GM23338 (cell line): Measurements from ENCODE around the gene ARL6IP4.

Experiments used
- CTCF ChIP-seq, 2 experiments: fragments of 200-600 bp in 1 of 2; sonication (generic) in 1 of 2; conservative IDR thresholded peaks; 2 replicates each; pipeline versions ENCODE4 v1.5.1 to v1.6.1; 2016 to 2017; ENCODE audit warnings: antibody characterized with exemption in 2 of 2, low read depth in 2 of 2, mild to moderate bottlenecking in 2 of 2, moderate library complexity in 1 of 2
- EZH2 ChIP-seq: fragments of 200-600 bp; sonication (generic); IDR thresholded peaks from one replicate; pipeline ENCODE4 v1.8.0; 2017; ENCODE audit warnings: antibody characterized with exemption, mild to moderate bottlenecking, low read depth; ENCODE audit not compliant: unreplicated experiment
- EZH2phosphoT487 ChIP-seq: fragments of 200-600 bp; sonication (generic); IDR thresholded peaks from one replicate; pipeline ENCODE4 v1.8.1; 2018; ENCODE audit warnings: antibody characterized with exemption; ENCODE audit not compliant: unreplicated experiment
- JUNB ChIP-seq: IDR thresholded peaks from one replicate; pipeline ENCODE4 v1.6.1; 2016; ENCODE audit warnings: antibody characterized with exemption; ENCODE audit not compliant: unreplicated experiment
- POLR2AphosphoS5 ChIP-seq: IDR thresholded peaks from 2 replicates; pipeline ENCODE4 v1.6.1; 2016; ENCODE audit warnings: antibody characterized with exemption, low read depth
- ZNF331 ChIP-seq: fragments of 250-450 bp; sonication (Bioruptor Pico); IDR thresholded peaks from 2 replicates; pipeline ENCODE4 v1.5.0; 2020; ENCODE audit warnings: low read depth, mild to moderate bottlenecking, moderate library complexity

DNA sequence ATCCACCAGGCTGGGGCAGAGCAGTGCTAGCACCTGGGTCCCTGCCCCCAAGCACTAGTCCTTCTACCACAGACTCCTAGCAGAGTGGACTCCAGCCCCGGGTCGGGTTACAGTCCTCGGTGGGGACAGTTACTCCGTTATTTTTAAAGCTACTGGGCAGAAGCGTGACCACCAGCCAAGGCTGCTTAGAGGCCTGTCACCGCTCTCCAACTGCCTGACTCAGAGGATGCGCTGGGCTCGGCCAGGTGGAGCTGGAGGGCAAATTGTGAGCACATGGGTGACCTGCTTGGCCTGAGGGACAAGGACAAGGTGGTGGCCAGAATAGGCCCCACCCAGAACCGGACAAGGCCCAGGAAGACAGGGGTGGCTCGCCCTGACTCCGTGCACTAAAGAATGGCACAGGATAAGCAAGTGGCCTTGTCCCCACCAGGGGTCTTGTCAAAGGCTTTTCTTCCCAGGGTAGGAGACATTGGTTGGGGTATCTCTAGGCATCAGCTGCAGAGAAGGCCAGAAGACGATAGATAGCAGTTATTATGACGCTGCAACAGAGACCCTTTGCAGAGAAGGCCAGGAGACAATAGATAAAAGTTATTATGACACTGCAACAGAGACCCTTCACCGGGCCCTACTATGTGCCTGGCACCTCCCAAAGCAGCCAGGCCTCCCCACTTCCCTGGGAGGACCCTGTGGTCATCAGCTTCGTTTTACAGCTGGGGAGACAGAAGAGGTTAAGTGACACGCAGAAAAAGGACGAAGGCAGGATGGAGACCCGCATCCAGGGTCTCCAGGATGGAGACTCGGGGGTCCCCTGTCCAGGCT lies 15.8 kb upstream of the ARL6IP4 start:
- TF ChIP-seq CTCF (conservative IDR thresholded peaks at IDR 0.05; ENCODE audit: low read depth in 2 of 2) (no peak), ZNF331 (CRISPR knock-in tag) (no peak), EZH2 (no peak), EZH2phosphoT487 (no peak), JUNB (no peak), POLR2AphosphoS5 (no peak)
